H9 (cell line): ENCODE measurements around the gene GRIN2A. TPM values are rescaled to one million over a fixed set of nuclear protein-coding genes. Genes with fewer than 3 reads are reported as not detected.

Source experiments
- DNase-seq: peaks from one replicate; pipeline ENCODE4 v3.0.0-alpha.2; 2017
- H2AFZ ChIP-seq: one replicate; pipeline ENCODE4 v1.6.1; 2013; ENCODE audit warnings: mild to moderate bottlenecking, low read length, control low read depth, moderate library complexity
- H2AK5ac ChIP-seq: 2 replicates; pipeline ENCODE4 v1.6.1; 2013; ENCODE audit warnings: low read length, control low read depth, mixed read lengths; ENCODE audit not compliant: insufficient read length
- H2BK120ac ChIP-seq: one replicate; pipeline ENCODE4 v1.6.1; 2013; ENCODE audit warnings: low read depth, mild to moderate bottlenecking, low read length, control low read depth, inconsistent platforms; ENCODE audit not compliant: poor library complexity, severe bottlenecking
- H2BK12ac ChIP-seq: 2 replicates; pipeline ENCODE4 v1.6.1; 2013; ENCODE audit warnings: low read length, control low read depth, mixed read lengths, low read depth; ENCODE audit not compliant: insufficient read length
- H2BK15ac ChIP-seq: 2 replicates; pipeline ENCODE4 v1.6.1; 2013; ENCODE audit warnings: low read depth, low read length, control low read depth
- H2BK20ac ChIP-seq: one replicate; pipeline ENCODE4 v1.6.1; 2013; ENCODE audit warnings: low read depth, mild to moderate bottlenecking, low read length, control low read depth, inconsistent platforms; ENCODE audit not compliant: poor library complexity, severe bottlenecking
- H2BK5ac ChIP-seq: 2 replicates; pipeline ENCODE4 v1.6.1; 2013; ENCODE audit warnings: low read length, control low read depth, mixed read lengths; ENCODE audit not compliant: insufficient read length
- H3K14ac ChIP-seq: 2 replicates; pipeline ENCODE4 v1.6.1; 2013; ENCODE audit warnings: low read length, control low read depth; ENCODE audit not compliant: insufficient read depth
- H3K18ac ChIP-seq: 2 replicates; pipeline ENCODE4 v1.6.1; 2013; ENCODE audit warnings: low read depth, mild to moderate bottlenecking, mixed read lengths, low read length, control low read depth; ENCODE audit not compliant: insufficient read length
- H3K23ac ChIP-seq: 2 replicates; pipeline ENCODE4 v1.6.1; 2013; ENCODE audit warnings: low read length, control low read depth, mixed read lengths, low read depth; ENCODE audit not compliant: insufficient read length
- H3K23me2 ChIP-seq: 2 replicates; pipeline ENCODE4 v1.6.1; 2013; ENCODE audit warnings: low read depth, mild to moderate bottlenecking, mixed read lengths, low read length, control low read depth; ENCODE audit not compliant: insufficient read length, poor library complexity, severe bottlenecking
- H3K27ac ChIP-seq: 2 replicates; pipeline ENCODE4 v1.5.1; 2013; ENCODE audit warnings: low read length, control low read depth, mixed read lengths, low read depth; ENCODE audit not compliant: insufficient read length
- H3K27me3 ChIP-seq: 2 replicates; pipeline ENCODE4 v1.6.1; 2013; ENCODE audit warnings: low read length, control low read depth, inconsistent platforms; ENCODE audit not compliant: insufficient read depth
- H3K4ac ChIP-seq: 2 replicates; pipeline ENCODE4 v1.6.1; 2013; ENCODE audit warnings: low read depth, mild to moderate bottlenecking, control low read depth, inconsistent platforms, low read length, moderate library complexity
- H3K4me1 ChIP-seq: 2 replicates; pipeline ENCODE4 v1.6.1; 2013; ENCODE audit warnings: low read length, control low read depth, inconsistent platforms; ENCODE audit not compliant: insufficient read depth
- H3K4me2 ChIP-seq: 2 replicates; pipeline ENCODE4 v1.6.1; 2013; ENCODE audit warnings: low read length, control low read depth, mixed read lengths; ENCODE audit not compliant: insufficient read length, insufficient read depth
- H3K56ac ChIP-seq: 2 replicates; pipeline ENCODE4 v1.6.1; 2013; ENCODE audit warnings: low read depth, mild to moderate bottlenecking, mixed read lengths, low read length, control low read depth; ENCODE audit not compliant: insufficient read length
- H3K79me1 ChIP-seq: 2 replicates; pipeline ENCODE4 v1.6.1; 2013; ENCODE audit warnings: low read depth, mild to moderate bottlenecking, moderate library complexity, low read length, control low read depth, inconsistent platforms; ENCODE audit not compliant: insufficient read depth, poor library complexity, severe bottlenecking
- H3K79me2 ChIP-seq: 2 replicates; pipeline ENCODE4 v1.6.1; 2013; ENCODE audit warnings: low read length, control low read depth, inconsistent platforms; ENCODE audit not compliant: insufficient read depth
- H3K9ac ChIP-seq: 2 replicates; pipeline ENCODE4 v1.6.1; 2013; ENCODE audit warnings: low read length, control low read depth, mixed read lengths; ENCODE audit not compliant: insufficient read length; ENCODE audit errors: extremely low read depth
- H3K9me3 ChIP-seq: one replicate; pipeline ENCODE4 v1.6.1; 2013; ENCODE audit warnings: low read depth, low read length, inconsistent platforms; ENCODE audit not compliant: control insufficient read depth
- H3T11ph ChIP-seq: one replicate; pipeline ENCODE4 v1.6.1; 2013; ENCODE audit warnings: mild to moderate bottlenecking, low read length, control low read depth, inconsistent platforms
- H4K20me1 ChIP-seq: one replicate; pipeline ENCODE4 v1.6.1; 2013; ENCODE audit not compliant: control insufficient read depth, insufficient read length, insufficient read depth
- H4K5ac ChIP-seq: 2 replicates; pipeline ENCODE4 v1.6.1; 2013; ENCODE audit warnings: low read depth, mild to moderate bottlenecking, mixed read lengths, low read length, control low read depth; ENCODE audit not compliant: insufficient read length
- H4K8ac ChIP-seq: replicated peaks from 2 replicates; pipeline ENCODE4 v1.6.1; 2013; ENCODE audit warnings: low read length, control low read depth, mixed read lengths, low read depth; ENCODE audit not compliant: insufficient read length
- H4K91ac ChIP-seq: 2 replicates; pipeline ENCODE4 v1.6.1; 2013; ENCODE audit warnings: low read depth, mild to moderate bottlenecking, moderate library complexity, mixed read lengths, low read length, control low read depth; ENCODE audit not compliant: insufficient read length
- H3K27ac Mint-ChIP-seq, 3 experiments: 2 replicates in 2 of 3; 3 replicates in 1 of 3; pipeline ENCODE4 v1.8.0; 2020 to 2021; ENCODE audit warnings: mixed read lengths in 3 of 3, mild to moderate bottlenecking in 1 of 3, moderate library complexity in 1 of 3
- H3K27me3 Mint-ChIP-seq: 2 replicates; pipeline ENCODE4 v1.8.0; 2021; ENCODE audit warnings: low read depth, mild to moderate bottlenecking, moderate library complexity, mixed read lengths
- H3K36me3 Mint-ChIP-seq, 3 experiments: 2 replicates in 2 of 3; 3 replicates in 1 of 3; pipeline ENCODE4 v1.8.0; 2020 to 2021; ENCODE audit warnings: low read depth in 3 of 3, mixed read lengths in 3 of 3; ENCODE audit not compliant: insufficient read depth in 1 of 3
- H3K4me1 Mint-ChIP-seq, 2 experiments: 2 replicates each; pipeline ENCODE4 v1.8.0; 2020; ENCODE audit warnings: mixed read lengths in 2 of 2
- H3K4me3 Mint-ChIP-seq, 2 experiments: 2 replicates in 1 of 2; 3 replicates in 1 of 2; pipeline ENCODE4 v1.8.0; 2020 to 2021; ENCODE audit warnings: mild to moderate bottlenecking in 2 of 2, mixed read lengths in 2 of 2, moderate library complexity in 1 of 2
- H3K9me3 Mint-ChIP-seq, 2 experiments: 2 replicates in 1 of 2; 3 replicates in 1 of 2; pipeline ENCODE4 v1.8.0; 2020; ENCODE audit warnings: mild to moderate bottlenecking in 2 of 2, mixed read lengths in 2 of 2, moderate library complexity in 1 of 2
- WGBS: extraction: QIAGEN DNeasy Blood & Tissue Kit; methylation state at CpG from one replicate; pipeline ENCODE4 v1.1.7; 2013; ENCODE audit warnings: missing lambda C conversion rate, low lambda C conversion rate, mixed read lengths; ENCODE audit not compliant: insufficient read length; ENCODE audit errors: extremely low coverage; 5-methylcytosine and 5-hydroxymethylcytosine counted together
- total RNA-seq: library from RNA; stranded (reverse); gene quantifications from 2 replicates; pipeline ENCODE4 v1.2.1, GENCODE V29; 2021
- TF ChIP-seq, protein P1 (sequence below): fragments of 200-600 bp; sonication (generic); conservative IDR thresholded peaks from 3 replicates; pipeline ENCODE4 v1.8.0; 2021; ENCODE audit warnings: antibody characterized with exemption, mild to moderate bottlenecking

The GRIN2A gene
- total RNA-seq, 1 experiment from 2014 or later: 1.5 TPM

- H3K23me2 ChIP-seq: no peaks in the 10 kb centered on the region
- no peaks in the 10 kb centered on the region for H3K9me3 ChIP-seq
- H3K9ac ChIP-seq: no peak overlapping the region
- peaks cover 22 to 25% of the 10 kb centered on the region in 2 experiments for H3K4me1 Mint-ChIP-seq
- no peaks in the 10 kb centered on the region for H3K79me1 ChIP-seq
- H4K20me1 ChIP-seq: no peaks in the 10 kb centered on the region
- H4K91ac ChIP-seq: no peak overlapping the region
- H2BK15ac ChIP-seq: no peak overlapping the region
- no peak overlapping the region for H4K5ac ChIP-seq
- H3K4ac ChIP-seq: no peak overlapping the region
- no CpG with 5 or more reads among the region's 7 CpGs for WGBS
- no peak overlapping the region for H3K27ac Mint-ChIP-seq
- DNase-seq: peak; percentile 83
- H3T11ph ChIP-seq: no peak overlapping the region
- H2AK5ac ChIP-seq: no peak overlapping the region
- no peak overlapping the region for H2BK20ac ChIP-seq
- no peak overlapping the region for H2BK120ac ChIP-seq
- H3K18ac ChIP-seq: no peak overlapping the region
- no peak overlapping the region for H3K56ac ChIP-seq
- peaks cover 9% of the 10 kb centered on the region for H3K27me3 Mint-ChIP-seq
- peaks cover 6 to 8% of the 10 kb centered on the region in 2 experiments; a peak in 4 of 5 replicates for H3K9me3 Mint-ChIP-seq
- H4K8ac ChIP-seq: no peak overlapping the region
- no peak overlapping the region for H3K14ac ChIP-seq
- H3K79me2 ChIP-seq: no peaks in the 10 kb centered on the region
- H3K27me3 ChIP-seq: no peaks in the 10 kb centered on the region
- H3K23ac ChIP-seq: no peak overlapping the region
- H3K4me2 ChIP-seq: no peak overlapping the region
- H2BK5ac ChIP-seq: no peak overlapping the region
- no peak overlapping the region for H2AFZ ChIP-seq
- H2BK12ac ChIP-seq: no peak overlapping the region
- peaks cover 5% of the 10 kb centered on the region; the same call in 1 of the 2 replicates for H3K4me1 ChIP-seq
- peaks cover 0 to 12% (median 2%) of the 10 kb centered on the region in 3 experiments; a peak in 2 of 7 replicates for H3K36me3 Mint-ChIP-seq
- TF ChIP-seq, protein P1, sequence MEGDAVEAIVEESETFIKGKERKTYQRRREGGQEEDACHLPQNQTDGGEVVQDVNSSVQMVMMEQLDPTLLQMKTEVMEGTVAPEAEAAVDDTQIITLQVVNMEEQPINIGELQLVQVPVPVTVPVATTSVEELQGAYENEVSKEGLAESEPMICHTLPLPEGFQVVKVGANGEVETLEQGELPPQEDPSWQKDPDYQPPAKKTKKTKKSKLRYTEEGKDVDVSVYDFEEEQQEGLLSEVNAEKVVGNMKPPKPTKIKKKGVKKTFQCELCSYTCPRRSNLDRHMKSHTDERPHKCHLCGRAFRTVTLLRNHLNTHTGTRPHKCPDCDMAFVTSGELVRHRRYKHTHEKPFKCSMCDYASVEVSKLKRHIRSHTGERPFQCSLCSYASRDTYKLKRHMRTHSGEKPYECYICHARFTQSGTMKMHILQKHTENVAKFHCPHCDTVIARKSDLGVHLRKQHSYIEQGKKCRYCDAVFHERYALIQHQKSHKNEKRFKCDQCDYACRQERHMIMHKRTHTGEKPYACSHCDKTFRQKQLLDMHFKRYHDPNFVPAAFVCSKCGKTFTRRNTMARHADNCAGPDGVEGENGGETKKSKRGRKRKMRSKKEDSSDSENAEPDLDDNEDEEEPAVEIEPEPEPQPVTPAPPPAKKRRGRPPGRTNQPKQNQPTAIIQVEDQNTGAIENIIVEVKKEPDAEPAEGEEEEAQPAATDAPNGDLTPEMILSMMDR: peak; percentile 58
- no peak overlapping the region for H3K27ac ChIP-seq
- no peak overlapping the region for H3K4me3 Mint-ChIP-seq
Observed at GRCh38 chr16:10078541-10078949, 103.7 kb downstream of the GRIN2A start.
